Osteocyte (in vitro differentiated cells): ENCODE measurements around the gene ASGR2. TPM values are rescaled to one million over a fixed set of nuclear protein-coding genes. Genes with fewer than 3 reads are reported as not detected.

Experiments
- DNase-seq: peaks from one replicate; pipeline ENCODE4 v3.0.0; 2021; ENCODE audit warnings: mixed read lengths; ENCODE audit not compliant: unreplicated experiment; ENCODE audit errors: extremely low spot score
- H3K27ac Mint-ChIP-seq: one replicate; pipeline ENCODE4 v1.8.0; 2021; ENCODE audit warnings: mild to moderate bottlenecking, mixed read lengths; ENCODE audit not compliant: unreplicated experiment
- H3K27me3 Mint-ChIP-seq: one replicate; pipeline ENCODE4 v1.8.0; 2021; ENCODE audit warnings: mixed read lengths; ENCODE audit not compliant: unreplicated experiment
- H3K36me3 Mint-ChIP-seq: one replicate; pipeline ENCODE4 v1.8.0; 2021; ENCODE audit warnings: mixed read lengths; ENCODE audit not compliant: unreplicated experiment
- H3K4me1 Mint-ChIP-seq: one replicate; pipeline ENCODE4 v1.8.0; 2021; ENCODE audit warnings: mixed read lengths; ENCODE audit not compliant: unreplicated experiment
- H3K4me3 Mint-ChIP-seq: one replicate; pipeline ENCODE4 v1.8.0; 2021; ENCODE audit warnings: mild to moderate bottlenecking, moderate library complexity, mixed read lengths; ENCODE audit not compliant: unreplicated experiment
- H3K9me3 Mint-ChIP-seq: one replicate; pipeline ENCODE4 v1.8.0; 2021; ENCODE audit warnings: mixed read lengths; ENCODE audit not compliant: unreplicated experiment
- total RNA-seq: library from RNA; stranded (reverse); gene quantifications from 2 replicates; pipeline ENCODE4 v1.2.1, GENCODE V29; 2021
- TF ChIP-seq, protein P1 (sequence below): fragments of 200-600 bp; sonication (generic); IDR thresholded peaks from 2 replicates; pipeline ENCODE4 v1.5.0; 2021; ENCODE audit warnings: antibody characterized with exemption, mild to moderate bottlenecking, moderate library complexity

Gene ASGR2
- total RNA-seq, 1 donor from 2014 or later = not detected

DNA sequence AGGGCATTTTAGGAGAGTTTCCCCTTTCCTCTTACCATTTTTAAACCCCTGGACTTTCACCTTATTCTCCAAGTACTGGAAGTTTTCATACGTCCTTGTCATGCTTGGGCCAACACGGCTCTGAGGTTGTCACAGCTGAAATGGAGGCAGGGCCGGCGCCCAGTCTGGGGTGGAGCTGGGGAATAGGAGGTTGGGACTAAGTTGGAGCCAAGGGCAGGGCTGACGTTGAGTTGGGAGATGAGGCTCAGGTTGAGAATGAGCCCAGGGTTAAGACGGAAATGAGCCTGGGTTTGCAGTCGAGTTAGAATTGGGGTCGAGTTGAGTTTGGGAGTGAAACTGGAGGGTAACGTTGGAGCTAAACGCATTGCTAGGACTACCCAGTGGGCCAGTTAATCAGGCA is 35.9 kb downstream of the ASGR2 start:
- Mint-ChIP-seq H3K36me3 (no peaks in the 10 kb centered on the region), H3K27ac (no peak overlapping the region), H3K27me3 (peaks cover 9% of the 10 kb centered on the region), H3K4me3 (no peak overlapping the region), H3K9me3 (no peaks in the 10 kb centered on the region), H3K4me1 (no peaks in the 10 kb centered on the region)
- no peak for DNase-seq
- TF ChIP-seq, protein P1, sequence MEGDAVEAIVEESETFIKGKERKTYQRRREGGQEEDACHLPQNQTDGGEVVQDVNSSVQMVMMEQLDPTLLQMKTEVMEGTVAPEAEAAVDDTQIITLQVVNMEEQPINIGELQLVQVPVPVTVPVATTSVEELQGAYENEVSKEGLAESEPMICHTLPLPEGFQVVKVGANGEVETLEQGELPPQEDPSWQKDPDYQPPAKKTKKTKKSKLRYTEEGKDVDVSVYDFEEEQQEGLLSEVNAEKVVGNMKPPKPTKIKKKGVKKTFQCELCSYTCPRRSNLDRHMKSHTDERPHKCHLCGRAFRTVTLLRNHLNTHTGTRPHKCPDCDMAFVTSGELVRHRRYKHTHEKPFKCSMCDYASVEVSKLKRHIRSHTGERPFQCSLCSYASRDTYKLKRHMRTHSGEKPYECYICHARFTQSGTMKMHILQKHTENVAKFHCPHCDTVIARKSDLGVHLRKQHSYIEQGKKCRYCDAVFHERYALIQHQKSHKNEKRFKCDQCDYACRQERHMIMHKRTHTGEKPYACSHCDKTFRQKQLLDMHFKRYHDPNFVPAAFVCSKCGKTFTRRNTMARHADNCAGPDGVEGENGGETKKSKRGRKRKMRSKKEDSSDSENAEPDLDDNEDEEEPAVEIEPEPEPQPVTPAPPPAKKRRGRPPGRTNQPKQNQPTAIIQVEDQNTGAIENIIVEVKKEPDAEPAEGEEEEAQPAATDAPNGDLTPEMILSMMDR = no peak

GRCh38 chr17:7077911-7078546 is 36.6 kb downstream of the ASGR2 start:
- TF ChIP-seq, protein P1 = no peak
- no peaks in the 10 kb centered on the region for H3K36me3 Mint-ChIP-seq
- H3K4me3 Mint-ChIP-seq = no peak overlapping the region
- H3K4me1 Mint-ChIP-seq = no peaks in the 10 kb centered on the region
- DNase-seq = no peak
- no peak overlapping the region for H3K27ac Mint-ChIP-seq
- no peaks in the 10 kb centered on the region for H3K9me3 Mint-ChIP-seq
- peaks cover 6% of the 10 kb centered on the region for H3K27me3 Mint-ChIP-seq

DNA sequence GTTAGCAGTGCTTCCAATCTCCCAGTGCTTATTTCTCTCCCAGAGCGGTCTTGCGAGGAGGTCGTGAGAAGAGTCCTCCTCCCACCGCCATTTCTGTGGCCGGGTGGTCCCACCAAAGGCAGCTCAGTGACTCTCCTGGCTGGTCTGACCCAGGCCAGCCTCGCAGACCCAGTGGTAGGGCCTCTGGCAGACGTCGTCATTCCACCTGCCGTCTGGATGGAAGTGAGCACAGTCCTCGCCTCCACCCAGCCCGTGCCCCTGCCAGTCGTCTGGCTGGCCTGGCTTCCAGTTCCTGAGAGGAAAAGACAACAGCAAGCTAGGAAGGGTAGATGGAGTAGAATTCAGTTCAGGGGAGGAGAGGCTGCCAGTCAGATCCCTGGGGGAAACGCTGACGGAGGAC is 39.7 kb downstream of the ASGR2 start:
- no peak overlapping the region for H3K4me3 Mint-ChIP-seq
- H3K9me3 Mint-ChIP-seq = no peaks in the 10 kb centered on the region
- no peaks in the 10 kb centered on the region for H3K36me3 Mint-ChIP-seq
- peaks cover 17% of the 10 kb centered on the region for H3K27me3 Mint-ChIP-seq
- no peak overlapping the region for H3K27ac Mint-ChIP-seq
- H3K4me1 Mint-ChIP-seq = no peaks in the 10 kb centered on the region
- TF ChIP-seq, protein P1 = no peak
- no peak for DNase-seq

- no peaks in the 10 kb centered on the region for H3K36me3 Mint-ChIP-seq
- no peak overlapping the region for H3K4me3 Mint-ChIP-seq
- peaks cover 20% of the 10 kb centered on the region for H3K27me3 Mint-ChIP-seq
Measured at GRCh38 chr17:7072406-7072805, 42.2 kb downstream of the ASGR2 start.

GRCh38 chr17:7070712-7071111 is 43.9 kb downstream of the ASGR2 start:
- DNase-seq = no peak
- H3K4me3 Mint-ChIP-seq = no peak overlapping the region
- H3K36me3 Mint-ChIP-seq = no peaks in the 10 kb centered on the region
- TF ChIP-seq, protein P1 = no peak
- no peak overlapping the region for H3K27ac Mint-ChIP-seq
- peaks cover 24% of the 10 kb centered on the region for H3K27me3 Mint-ChIP-seq
- no peaks in the 10 kb centered on the region for H3K4me1 Mint-ChIP-seq
- H3K9me3 Mint-ChIP-seq = peaks cover 9% of the 10 kb centered on the region

More at GRCh38 chr17:7072406-7072805, 42.2 kb downstream of the ASGR2 start:
- Mint-ChIP-seq H3K4me1 (no peaks in the 10 kb centered on the region), H3K27ac (no peak overlapping the region), H3K9me3 (peaks cover 9% of the 10 kb centered on the region)
- TF ChIP-seq, protein P1 = no peak
- no peak for DNase-seq
